ENCODE measurements around the gene VAV2.
"Not testable (repeated sequence)": the region's sequence is repeated elsewhere in the genome, so short reads cannot be mapped to it uniquely, and the experiment has no call there.

Gene VAV2

GRCh38 chr9:133778336-133779013, 213.6 kb downstream of the VAV2 start:
- DNase-seq: no peak

- DNase-seq: no peak
Observed at GRCh38 chr9:133777871-133778270, 214.3 kb downstream of the VAV2 start.

GRCh38 chr9:133777068-133777791, 214.9 kb downstream of the VAV2 start:
- DNase-seq: no peak

GRCh38 chr9:133775951-133776905, 215.9 kb downstream of the VAV2 start:
- DNase-seq: no peak

GRCh38 chr9:133775291-133775690, 216.8 kb downstream of the VAV2 start:
- no peak for DNase-seq

DNA sequence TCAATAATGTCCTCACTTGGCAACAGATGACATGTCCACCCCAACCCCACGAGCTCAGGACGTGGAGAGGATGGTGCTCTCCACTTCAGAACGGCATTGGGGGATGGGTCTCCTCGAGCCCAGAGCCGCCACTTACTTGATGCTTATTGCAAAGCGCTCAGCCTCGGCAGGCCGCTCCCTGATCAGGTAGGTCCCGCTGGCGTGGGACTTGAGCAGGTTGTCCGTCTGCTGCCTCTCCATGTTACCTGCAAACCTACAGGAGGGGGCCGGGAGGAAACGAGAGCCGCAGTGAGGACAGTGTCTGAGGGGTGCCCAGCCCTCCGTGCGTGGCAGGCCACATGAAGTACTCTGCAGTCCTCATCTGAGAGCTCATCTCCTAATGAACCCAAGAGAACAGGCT, 217.3 kb downstream of the VAV2 start:
- no peak for DNase-seq

- DNase-seq: no peak
Observed at GRCh38 chr9:133773889-133774655, 218.1 kb downstream of the VAV2 start.

GRCh38 chr9:133772581-133772980, 219.5 kb downstream of the VAV2 start:
- DNase-seq: no peak

DNA sequence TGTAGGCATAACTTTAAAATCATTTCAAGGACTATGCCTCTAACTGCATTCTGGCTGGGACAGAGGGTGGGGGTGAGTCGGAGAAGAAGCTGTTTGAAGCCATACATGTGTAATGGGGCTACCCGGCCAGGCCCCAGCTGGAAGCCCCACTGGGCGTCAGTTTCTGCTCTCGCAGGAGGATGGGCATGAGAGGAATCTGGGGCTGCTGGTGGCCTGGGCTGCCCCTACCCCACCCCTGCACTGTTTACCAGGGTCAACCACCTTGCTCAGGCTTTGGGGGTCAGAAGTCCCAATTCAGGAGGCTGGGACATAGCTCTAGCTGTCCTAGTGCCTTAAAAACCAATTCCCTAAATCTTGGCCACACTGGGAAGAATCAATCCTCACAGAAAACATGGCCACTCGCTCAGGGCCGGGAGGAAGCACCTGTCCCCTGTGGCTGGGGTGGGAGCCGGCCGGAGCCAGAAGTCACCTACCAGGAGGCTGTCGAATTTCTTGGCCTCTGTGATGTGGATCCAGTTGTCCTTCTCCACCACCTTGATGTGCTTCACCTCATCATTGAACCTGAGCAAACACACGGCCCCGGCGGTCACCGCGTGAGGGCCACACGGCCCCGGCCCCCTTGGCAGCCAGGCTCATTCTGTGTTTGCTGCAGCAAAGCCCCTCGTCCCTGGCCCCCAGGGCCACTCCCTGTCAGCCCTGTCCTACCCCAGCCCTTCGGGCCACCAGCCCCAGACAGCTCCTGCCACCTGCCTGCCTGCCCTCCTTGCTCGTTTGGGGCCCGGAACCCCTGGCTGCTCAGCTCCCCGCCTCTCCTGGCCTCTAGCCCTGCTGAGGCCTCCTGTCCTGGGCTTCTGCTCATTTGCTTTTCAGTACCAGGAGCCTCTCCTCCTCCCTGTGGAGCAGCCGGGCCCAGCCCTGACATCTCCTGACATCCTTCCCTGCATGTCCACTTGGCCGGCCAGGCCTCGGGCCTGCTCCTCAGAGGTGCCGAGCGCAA, 220.3 kb downstream of the VAV2 start:
- DNase-seq: no peak

DNA sequence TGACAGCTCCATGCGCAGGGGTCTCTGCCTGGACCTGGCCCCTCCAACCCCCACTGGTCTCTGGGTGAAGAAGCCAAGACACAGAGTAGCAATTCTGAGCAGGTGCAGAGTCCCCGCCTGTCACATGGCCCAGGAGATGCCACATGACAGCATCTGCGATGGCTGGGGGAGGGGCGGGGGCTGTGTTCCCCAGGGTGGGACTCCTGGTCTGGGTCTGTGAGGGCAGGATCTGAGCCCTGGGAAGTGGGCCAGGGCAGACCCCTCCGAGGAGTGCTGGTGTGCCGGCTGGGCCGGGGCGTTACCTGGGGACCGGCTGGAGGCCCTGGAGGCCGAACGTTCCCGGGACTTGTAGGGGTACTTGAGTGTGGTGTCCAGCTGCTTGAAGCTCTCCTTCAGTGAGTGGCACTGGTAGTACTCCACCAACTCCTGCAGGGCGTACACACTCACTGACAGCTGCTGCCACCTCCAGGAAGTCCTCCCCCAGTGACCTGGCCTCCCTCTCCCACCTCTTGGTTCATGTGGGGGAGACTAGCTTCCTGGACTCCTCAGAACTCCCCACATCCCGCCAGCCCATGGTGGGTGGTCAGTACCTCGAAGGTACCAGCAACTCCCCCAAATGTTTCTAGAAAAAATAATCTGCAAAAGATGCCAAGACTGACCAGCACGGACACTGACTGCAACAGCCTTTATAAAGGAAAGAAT, 221.9 kb downstream of the VAV2 start:
- DNase-seq: no peak

- no peak for DNase-seq
Observed at GRCh38 chr9:133769511-133770075, 222.5 kb downstream of the VAV2 start.

GRCh38 chr9:133768859-133769510, 223.1 kb downstream of the VAV2 start:
- no peak for DNase-seq

- no peak for DNase-seq
Observed at GRCh38 chr9:133768371-133768858, 223.7 kb downstream of the VAV2 start.

DNA sequence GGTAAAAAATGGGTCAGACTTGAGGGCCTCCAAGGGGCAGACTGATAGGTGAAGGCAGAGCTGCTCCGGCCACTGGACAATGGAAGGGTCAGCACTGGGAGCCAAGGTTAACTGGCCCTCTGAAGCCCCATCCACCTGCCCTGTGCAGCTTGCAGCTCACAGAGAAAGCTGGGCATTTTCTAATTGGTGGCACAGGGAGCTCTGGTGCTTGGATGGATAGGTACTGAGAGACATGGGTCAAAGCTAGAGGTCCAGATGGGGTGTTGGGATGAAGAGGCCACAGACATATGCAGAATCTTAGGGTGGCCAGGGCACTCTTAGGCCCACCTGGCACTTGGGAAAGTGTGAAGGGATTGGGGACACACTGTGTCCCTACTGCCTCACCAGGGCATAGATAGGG, 224.5 kb downstream of the VAV2 start:
- no peak for DNase-seq

GRCh38 chr9:133767008-133767407, 225.1 kb downstream of the VAV2 start:
- DNase-seq: no peak

- DNase-seq: not testable (repeated sequence)
Observed at GRCh38 chr9:133766234-133766633, 225.9 kb downstream of the VAV2 start.

- DNase-seq: no peak
Observed at GRCh38 chr9:133763272-133764183, 228.6 kb downstream of the VAV2 start.
